H1 (cell line): ENCODE results near the gene ZNF609. TPM values are rescaled to one million over a fixed set of nuclear protein-coding genes. Genes with fewer than 3 reads are reported as not detected.

Experiments
- KDM5A ChIP-seq: fragments of 200-600 bp; IDR thresholded peaks from 2 replicates; pipeline ENCODE4 v1.7.1; 2012; ENCODE audit warnings: mild to moderate bottlenecking, low read length, inconsistent platforms, mixed read lengths
- RNF2 ChIP-seq: fragments of 200-900, 300-1000 bp; sonication (generic); IDR thresholded peaks from 2 replicates; pipeline ENCODE4 v1.7.1; 2016; ENCODE audit warnings: borderline replicate concordance, low read depth, mild to moderate bottlenecking, antibody characterized with exemption, low read length; ENCODE audit not compliant: poor library complexity, severe bottlenecking; ENCODE audit errors: missing control alignments
- polyA plus RNA-seq, 7 experiments: library from polyadenylated mRNA; depleted of rRNA in 3 of 7; stranded (reverse) in 5 of 7; unstranded in 2 of 7; fragments of >200 nt in 5 of 7; fragments of 200-250 nt in 2 of 7; gene quantifications; 1 replicate in 5 of 7; 2 replicates in 1 of 7; 4 replicates in 1 of 7; pipeline versions ENCODE4 v1.2.1 to v1.2.3, GENCODE V29; 2011 to 2013; ENCODE audit warnings: missing spikeins in 2 of 7, mixed read lengths in 2 of 7
- total RNA-seq: library from RNA; stranded (reverse); fragmentation: NEBNext Ultra II Directional; extraction: Animal tissue kit (Norgen Biotek cat#: 25700); gene quantifications from 2 replicates; pipeline ENCODE4 v1.2.1, GENCODE V29; 2021
- TF ChIP-seq, protein P1 (sequence below): IDR thresholded peaks from 2 replicates; pipeline ENCODE4 v1.6.1; 2012; ENCODE audit warnings: inconsistent platforms

ZNF609 gene
- total and polyA plus RNA-seq, 2 of the 8 experiments (the other 6 are each of a cell fraction or from before 2014, with no cell fraction given), result 15.5 to 47.8 TPM

DNA sequence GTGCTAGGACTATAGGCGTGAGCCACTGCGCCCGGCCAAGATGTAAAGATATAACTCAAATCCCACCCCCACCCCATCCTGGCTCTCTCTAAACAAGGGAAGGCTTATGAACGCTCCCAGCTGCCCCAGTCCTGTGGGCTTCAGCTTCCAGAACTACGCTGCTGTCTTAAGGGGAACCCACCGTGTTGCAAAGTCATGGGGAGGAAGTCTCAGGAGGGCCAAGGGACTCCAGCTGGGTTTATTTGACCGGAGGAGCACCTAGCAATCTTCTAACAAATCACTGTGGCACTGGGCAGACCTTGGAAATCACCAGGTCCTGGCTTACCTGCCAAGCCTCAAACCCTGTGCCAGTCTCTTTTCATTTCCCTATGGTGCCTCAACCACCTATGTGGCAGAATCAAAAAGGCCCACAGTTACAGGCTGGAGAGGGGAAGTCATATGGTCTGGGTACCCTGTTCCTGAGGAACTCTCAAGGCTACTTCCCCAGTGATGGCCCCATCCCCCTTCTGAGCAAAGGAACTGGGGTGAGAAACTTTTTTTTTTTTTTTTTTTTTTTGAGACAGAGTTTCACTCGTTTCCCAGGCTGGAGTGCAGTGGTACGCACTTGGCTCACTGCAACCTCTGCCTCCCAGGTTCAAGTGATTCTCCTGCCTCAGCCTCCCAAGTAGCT, 231.7 kb downstream of the ZNF609 start (continued):
- TF ChIP-seq RNF2, result no peak
- TF ChIP-seq KDM5A, result no peak
- TF ChIP-seq, protein P1, sequence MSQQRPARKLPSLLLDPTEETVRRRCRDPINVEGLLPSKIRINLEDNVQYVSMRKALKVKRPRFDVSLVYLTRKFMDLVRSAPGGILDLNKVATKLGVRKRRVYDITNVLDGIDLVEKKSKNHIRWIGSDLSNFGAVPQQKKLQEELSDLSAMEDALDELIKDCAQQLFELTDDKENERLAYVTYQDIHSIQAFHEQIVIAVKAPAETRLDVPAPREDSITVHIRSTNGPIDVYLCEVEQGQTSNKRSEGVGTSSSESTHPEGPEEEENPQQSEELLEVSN, result no peak
- TF ChIP-seq, all 59 proteins: peak for 0
